ENCODE data around the gene PTCHD1. TPM values are rescaled to one million over a fixed set of nuclear protein-coding genes. Genes with fewer than 3 reads are reported as not detected.

The PTCHD1 gene
- total and polyA plus RNA-seq, 2 of the 13 experiments (the other 11 are each of a cell fraction or from before 2014, with no cell fraction given): not detected

- 14% methylated on average over 2 of the region's 5 CpGs for WGBS (ENCODE audit: low lambda C conversion rate)
- BruUV-seq (replicated peaks): no TSS peak
- H3K79me2 ChIP-seq (ENCODE audit: insufficient read depth, low read length): no peaks in the 10 kb centered on the region
- no peak overlapping the region for H3K4me3 ChIP-seq (replicated peaks in 1 of 3; ENCODE audit: insufficient read depth in 1 of 3, low read depth in 2 of 3, low read length in 3 of 3)
- no peaks in the 10 kb centered on the region for H4K20me1 ChIP-seq (ENCODE audit: insufficient read depth, low read length)
- FAIRE-seq (no peak), DNase-seq (ENCODE audit: low spot score) (no peak), ATAC-seq (no peak)
- no peaks in the 10 kb centered on the region for H3K27me3 ChIP-seq (ENCODE audit: control insufficient read depth in 1 of 2, insufficient read depth in 2 of 2, low read length in 2 of 2)
- POLR2A ChIA-PET: no interaction called here
- no peak overlapping the region for H3K4me2 ChIP-seq (ENCODE audit: low read depth, low read length)
- no peak overlapping the region for H3K9ac ChIP-seq (ENCODE audit: insufficient read depth, low read depth, low read length)
- in situ Hi-C loops (cut with HindIII; ENCODE audit: extremely low pct_ligation_motif_present, low pct_unique_long_range_greater_than_20kb): no loop called here
- no peaks in the 10 kb centered on the region for H3K36me3 ChIP-seq (replicated peaks in 1 of 2; ENCODE audit: control insufficient read depth in 1 of 2, insufficient read depth in 2 of 2, low read length in 2 of 2)
- no peaks in the 10 kb centered on the region for H3K9me3 ChIP-seq (ENCODE audit: low read length)
- intact Hi-C loops (cut with micrococcal nuclease; ENCODE audit: unreplicated experiment): no loop called here
- no peaks in the 10 kb centered on the region for H3K4me1 ChIP-seq (ENCODE audit: insufficient read depth, low read length)
- no peak overlapping the region for H3K27ac ChIP-seq (ENCODE audit: extremely low read length, insufficient read depth, low read length)
- no peak overlapping the region for H2AFZ ChIP-seq (ENCODE audit: low read length)
- CTCF ChIA-PET (ENCODE audit: low intra/inter-chr PET ratio, low total read pairs): no interaction called here
- no peak for TF ChIP-seq ZNF552 (CRISPR knock-in tag; IDR thresholded peaks at IDR 0.05; ENCODE audit: borderline replicate concordance)
- TF ChIP-seq ZNF44 (CRISPR knock-in tag; IDR thresholded peaks at IDR 0.05): no peak
- TF ChIP-seq CEBPG (CRISPR knock-in tag; IDR thresholded peaks at IDR 0.05): no peak
- no peak for TF ChIP-seq ZBTB40 (IDR thresholded peaks at IDR 0.05)
- no peak for TF ChIP-seq ZBTB40 (CRISPR knock-in tag; IDR thresholded peaks at IDR 0.05)
- TF ChIP-seq, protein P1, sequence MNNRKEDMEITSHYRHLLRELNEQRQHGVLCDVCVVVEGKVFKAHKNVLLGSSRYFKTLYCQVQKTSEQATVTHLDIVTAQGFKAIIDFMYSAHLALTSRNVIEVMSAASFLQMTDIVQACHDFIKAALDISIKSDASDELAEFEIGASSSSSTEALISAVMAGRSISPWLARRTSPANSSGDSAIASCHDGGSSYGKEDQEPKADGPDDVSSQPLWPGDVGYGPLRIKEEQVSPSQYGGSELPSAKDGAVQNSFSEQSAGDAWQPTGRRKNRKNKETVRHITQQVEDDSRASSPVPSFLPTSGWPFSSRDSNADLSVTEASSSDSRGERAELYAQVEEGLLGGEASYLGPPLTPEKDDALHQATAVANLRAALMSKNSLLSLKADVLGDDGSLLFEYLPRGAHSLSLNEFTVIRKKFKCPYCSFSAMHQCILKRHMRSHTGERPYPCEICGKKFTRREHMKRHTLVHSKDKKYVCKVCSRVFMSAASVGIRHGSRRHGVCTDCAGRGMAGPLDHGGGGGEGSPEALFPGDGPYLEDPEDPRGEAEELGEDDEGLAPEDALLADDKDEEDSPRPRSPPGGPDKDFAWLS (CRISPR knock-in tag; IDR thresholded peaks at IDR 0.05; ENCODE audit: borderline replicate concordance): no peak
- TF ChIP-seq ZNF724P (CRISPR knock-in tag; IDR thresholded peaks at IDR 0.05; ENCODE audit: borderline replicate concordance): no peak
- TF ChIP-seq ZNF503 (CRISPR knock-in tag; IDR thresholded peaks at IDR 0.05): no peak
- TF ChIP-seq ZBTB39 (CRISPR knock-in tag; IDR thresholded peaks at IDR 0.05): no peak
These were observed 47.9 kb downstream of the PTCHD1 start for GRCh38 chrX:23382572-23382971.
